C4-2B (cell line): Measurements from ENCODE around the gene CFAP20.
A peak's percentile ranks its signal among the peaks of the same experiment; 100 is the strongest.

Experiments used
- H3K27ac ChIP-seq: fragments of 450-650 bp; 2 replicates; pipeline ENCODE4 v1.5.1; 2017
- ZFX ChIP-seq: fragments of 450-650 bp; IDR thresholded peaks from 2 replicates; pipeline ENCODE4 v1.6.1; 2017
- TF ChIP-seq, protein P1 (sequence below): fragments of 450-650 bp; conservative IDR thresholded peaks from 2 replicates; pipeline ENCODE4 v1.5.1; 2017; ENCODE audit warnings: mild to moderate bottlenecking

CFAP20 gene

DNA sequence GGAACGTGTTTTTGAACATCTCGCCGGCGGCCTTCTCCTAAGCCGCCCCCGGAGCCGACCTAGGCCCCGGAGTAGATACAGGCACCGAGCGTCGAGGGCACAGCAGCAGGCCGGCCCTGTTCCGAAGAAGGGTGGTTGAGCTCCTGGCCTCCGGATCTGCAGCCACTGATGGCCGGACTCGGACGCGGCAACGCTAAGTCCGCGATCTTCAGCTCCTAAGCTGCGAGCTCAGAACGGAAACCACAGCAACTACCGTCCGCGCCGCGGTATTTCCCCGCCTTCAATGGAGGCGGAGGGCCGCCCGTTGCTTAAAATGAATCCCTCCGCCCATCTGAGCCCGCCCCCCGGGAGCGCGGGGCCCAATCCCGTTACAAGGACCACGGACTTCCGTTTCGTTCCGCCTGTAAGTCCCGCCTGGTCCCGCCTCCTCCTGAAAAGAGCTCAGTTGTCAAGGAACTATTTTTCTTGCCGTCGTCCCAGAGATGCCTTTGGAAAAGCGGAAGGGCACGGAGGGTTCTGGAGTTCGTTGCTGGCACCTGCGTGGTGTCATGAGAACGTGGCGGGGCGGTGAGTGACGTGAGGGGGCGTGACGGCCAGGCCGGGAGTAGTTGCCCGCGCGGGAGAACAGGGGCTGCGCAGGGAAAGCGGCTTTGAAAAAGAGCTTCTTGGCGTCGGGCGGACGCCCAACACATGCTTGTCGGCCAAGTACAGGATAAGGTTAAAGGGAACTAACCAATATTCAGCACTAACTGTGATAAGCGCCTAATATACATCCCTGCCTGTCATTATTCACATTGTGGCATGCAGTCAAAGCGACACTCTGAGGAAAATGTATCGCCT lies at the start of gene CFAP20:
CFAP20 (minus strand) TSS at position 285 of the 840 bp plus-strand sequence; CDS start at position 19, 266 bp downstream.
- peak within 1 kb of the TSS; percentile 86 for H3K27ac ChIP-seq
- TF ChIP-seq, protein P1, sequence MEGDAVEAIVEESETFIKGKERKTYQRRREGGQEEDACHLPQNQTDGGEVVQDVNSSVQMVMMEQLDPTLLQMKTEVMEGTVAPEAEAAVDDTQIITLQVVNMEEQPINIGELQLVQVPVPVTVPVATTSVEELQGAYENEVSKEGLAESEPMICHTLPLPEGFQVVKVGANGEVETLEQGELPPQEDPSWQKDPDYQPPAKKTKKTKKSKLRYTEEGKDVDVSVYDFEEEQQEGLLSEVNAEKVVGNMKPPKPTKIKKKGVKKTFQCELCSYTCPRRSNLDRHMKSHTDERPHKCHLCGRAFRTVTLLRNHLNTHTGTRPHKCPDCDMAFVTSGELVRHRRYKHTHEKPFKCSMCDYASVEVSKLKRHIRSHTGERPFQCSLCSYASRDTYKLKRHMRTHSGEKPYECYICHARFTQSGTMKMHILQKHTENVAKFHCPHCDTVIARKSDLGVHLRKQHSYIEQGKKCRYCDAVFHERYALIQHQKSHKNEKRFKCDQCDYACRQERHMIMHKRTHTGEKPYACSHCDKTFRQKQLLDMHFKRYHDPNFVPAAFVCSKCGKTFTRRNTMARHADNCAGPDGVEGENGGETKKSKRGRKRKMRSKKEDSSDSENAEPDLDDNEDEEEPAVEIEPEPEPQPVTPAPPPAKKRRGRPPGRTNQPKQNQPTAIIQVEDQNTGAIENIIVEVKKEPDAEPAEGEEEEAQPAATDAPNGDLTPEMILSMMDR, result no peak
- TF ChIP-seq ZFX, result peak; percentile 75

DNA sequence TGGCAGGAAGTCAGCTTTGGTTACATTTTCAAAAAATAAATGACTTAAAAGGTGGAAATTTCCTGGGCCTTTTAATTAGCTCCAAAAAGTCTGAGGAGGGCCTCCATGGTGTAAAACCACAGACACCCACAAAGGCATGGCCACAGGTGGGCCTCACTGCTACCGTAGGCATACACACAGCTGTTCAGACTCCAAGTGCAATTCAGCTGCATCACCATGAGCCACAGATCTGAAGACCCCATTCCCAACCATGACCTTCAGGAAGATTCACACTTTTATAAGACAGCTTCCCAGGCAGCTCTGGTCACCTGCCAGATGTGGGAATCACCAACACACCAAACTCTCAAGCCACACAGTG lies 48.2 kb upstream of the CFAP20 start:
- no peak overlapping the region for H3K27ac ChIP-seq
- TF ChIP-seq, protein P1, result no peak
- TF ChIP-seq ZFX, result no peak

DNA sequence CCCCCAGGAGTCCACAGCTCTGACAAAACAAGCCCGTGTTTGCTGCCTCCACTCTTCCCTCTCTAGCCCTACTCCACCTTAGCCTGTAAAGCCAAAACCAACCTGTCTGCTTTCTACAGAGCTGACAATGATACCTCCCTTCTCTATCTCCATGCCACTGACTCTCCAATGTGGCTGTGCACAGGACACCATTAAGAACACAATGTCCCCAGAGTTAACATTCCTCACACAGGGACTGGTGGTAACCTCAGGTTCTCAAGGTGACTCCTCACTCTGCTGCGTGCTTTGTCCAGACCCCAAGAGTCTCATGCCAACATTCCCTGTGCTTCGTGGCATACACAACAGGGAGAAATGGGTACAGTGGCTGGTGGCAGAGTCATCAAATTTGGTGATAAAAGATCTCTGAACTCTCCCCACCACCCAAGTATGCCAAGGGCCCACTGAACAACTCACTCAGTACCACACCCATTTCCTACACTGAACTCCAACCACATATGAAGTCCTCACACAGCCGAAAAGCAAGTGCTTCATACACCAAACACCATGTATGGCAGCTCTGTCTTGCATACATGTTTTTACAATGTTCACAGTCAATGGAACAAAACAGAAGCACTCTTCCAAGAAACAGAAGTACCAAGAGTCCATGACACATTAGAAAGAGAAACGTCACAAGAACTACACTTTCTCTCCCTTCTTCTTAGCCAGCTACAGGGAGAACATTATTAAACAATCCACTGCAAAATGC lies 47.6 kb upstream of the CFAP20 start:
- no peak for TF ChIP-seq ZFX
- TF ChIP-seq, protein P1, result no peak
- H3K27ac ChIP-seq, result no peak overlapping the region

DNA sequence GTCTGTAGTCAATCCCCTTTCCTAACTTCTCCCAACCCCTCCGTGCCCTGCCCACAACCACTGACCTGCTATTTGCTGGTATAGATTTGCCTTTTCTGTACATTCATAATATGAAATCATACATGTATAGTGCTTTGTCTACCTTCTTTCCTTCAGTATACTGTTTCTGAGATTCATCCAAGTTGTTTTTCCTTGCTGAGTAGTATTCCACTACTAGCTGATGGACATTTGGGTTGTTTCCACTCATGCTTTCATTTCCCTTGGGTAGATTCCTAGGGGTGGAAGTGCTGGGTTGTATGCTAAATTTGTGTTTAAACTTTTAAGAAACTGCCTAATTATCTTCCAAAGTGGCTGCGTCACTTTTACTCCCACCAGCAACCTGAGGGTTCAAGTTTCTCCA lies 41.0 kb upstream of the CFAP20 start:
- TF ChIP-seq ZFX, result no peak
- TF ChIP-seq, protein P1, result no peak
- no peak overlapping the region for H3K27ac ChIP-seq

DNA sequence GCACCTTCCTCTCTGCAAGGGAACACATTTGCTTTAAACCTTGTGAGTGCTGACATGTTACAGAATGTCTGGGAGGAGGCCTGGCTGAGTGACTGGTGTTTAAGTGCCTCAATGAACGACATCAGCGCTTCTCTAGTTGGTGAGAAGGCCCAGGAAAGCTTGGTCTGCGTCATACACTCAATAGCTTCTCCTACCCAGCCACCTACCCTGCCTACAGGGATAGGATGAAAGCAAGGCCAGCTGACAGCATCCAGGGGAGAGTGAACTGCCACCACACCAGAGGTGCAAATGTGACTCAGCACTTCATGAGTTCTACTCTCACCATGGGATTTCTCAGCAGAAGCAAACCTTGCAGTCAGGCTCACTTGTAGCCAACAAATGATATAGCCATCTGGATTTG lies 31.7 kb upstream of the CFAP20 start:
- TF ChIP-seq ZFX, result no peak
- TF ChIP-seq, protein P1, result no peak

DNA sequence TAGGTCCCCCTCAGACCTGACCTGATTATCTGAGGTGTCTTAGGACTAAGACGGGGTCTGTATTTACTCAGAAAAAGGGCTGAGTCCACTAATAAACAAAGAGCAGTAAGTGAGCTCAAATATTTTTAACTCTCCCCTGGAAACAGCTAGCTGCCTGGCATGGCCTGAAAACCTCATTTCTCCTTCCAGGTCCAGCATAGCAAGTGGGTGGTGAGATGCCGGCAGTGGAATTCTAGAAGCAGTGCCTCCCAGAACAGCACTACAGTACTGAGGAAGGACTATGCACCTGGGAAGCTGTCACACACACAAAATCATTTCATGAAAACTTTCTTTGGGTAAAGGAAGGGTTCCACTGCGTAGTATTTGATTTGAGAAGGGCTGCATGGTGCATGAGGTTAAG lies 29.5 kb upstream of the CFAP20 start:
- TF ChIP-seq, protein P1, result no peak
- no peak for TF ChIP-seq ZFX
- no peak overlapping the region for H3K27ac ChIP-seq

More for the DNA sequence above, 31.7 kb upstream of the CFAP20 start:
- H3K27ac ChIP-seq, result no peak overlapping the region

DNA sequence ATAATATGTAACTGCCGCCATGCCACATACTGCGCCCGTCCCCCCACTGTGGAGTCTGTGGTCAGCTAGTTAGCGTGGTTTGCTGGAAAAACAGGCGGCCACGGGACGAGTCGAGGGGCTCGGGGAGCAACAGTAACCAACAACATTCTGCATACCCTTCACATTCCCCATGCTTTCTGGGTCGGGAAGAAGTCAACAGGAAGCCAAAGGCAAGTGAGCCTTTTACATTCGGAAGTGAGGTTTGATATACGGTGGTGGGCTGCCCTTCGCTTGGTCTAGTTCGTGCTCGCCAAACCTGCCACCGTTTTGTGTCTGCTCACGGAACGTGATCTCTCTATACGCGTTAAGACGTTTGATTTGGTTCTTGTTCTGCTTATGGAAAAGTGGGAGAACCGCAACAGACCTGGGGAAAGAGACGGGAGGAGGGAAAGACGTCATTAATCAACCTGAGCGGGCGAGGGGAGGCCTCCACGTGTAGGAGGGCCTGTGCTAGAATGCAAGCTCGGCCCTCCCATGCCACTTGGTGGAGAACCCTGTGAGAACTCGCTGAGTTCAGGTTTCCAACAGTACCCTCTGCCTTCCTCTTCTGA lies 28.9 kb upstream of the CFAP20 start:
- no peak for TF ChIP-seq ZFX
- TF ChIP-seq, protein P1, result no peak
- H3K27ac ChIP-seq, result no peak overlapping the region
